Fibroblast of skin of right quadriceps (primary cell): ENCODE measurements around the gene MMP25.
"Not testable (repeated sequence)": the region's sequence is repeated elsewhere in the genome, so short reads cannot be mapped to it uniquely, and the experiment has no call there.

Experiments used
- DNase-seq: peaks from one replicate; pipeline ENCODE4 v3.0.0-alpha.2; 2013

Gene MMP25

GRCh38 chr16:3074860-3075522 is 28.6 kb downstream of the MMP25 start:
- no peak for DNase-seq

DNA sequence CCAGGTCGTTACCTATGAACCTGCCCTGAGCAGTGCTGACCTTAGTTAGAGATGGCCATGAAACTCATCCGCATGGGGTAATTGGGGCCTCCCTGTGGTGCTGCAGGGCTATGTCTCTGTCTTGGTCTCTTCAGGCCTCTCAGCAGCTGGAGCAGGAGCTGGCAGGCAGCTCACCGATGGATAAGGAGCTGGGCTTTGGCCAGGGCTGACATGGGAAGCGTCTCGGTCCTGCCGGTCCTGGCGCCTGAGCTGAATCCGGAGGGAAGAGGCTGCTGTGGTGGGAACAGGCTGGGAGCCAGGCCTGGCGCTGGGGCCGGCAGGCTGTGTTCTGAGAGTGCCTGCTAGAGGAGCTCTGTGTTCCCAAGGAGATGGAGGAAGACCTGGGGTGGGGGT is 29.2 kb downstream of the MMP25 start:
- DNase-seq: no peak

DNA sequence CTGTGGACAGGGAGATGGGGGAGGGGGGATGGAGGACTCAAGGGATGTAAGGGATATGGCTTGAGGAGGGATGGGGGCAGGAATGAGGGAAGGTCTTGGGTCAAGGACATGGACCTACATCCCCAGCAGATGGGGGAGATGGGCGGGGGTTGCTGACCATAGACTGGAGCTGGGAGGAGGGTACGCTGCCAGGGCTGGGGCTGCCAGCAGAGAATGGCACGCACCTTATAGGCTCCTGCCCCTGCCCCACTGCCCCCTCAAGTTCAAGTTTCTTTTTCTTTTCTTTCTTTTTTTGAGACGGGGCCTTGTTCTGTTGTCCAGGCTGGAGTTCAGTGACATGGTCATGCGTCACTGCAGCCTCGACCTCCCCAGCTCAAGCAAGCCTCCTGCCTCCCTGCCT is 29.6 kb downstream of the MMP25 start:
- not testable (repeated sequence) for DNase-seq

DNA sequence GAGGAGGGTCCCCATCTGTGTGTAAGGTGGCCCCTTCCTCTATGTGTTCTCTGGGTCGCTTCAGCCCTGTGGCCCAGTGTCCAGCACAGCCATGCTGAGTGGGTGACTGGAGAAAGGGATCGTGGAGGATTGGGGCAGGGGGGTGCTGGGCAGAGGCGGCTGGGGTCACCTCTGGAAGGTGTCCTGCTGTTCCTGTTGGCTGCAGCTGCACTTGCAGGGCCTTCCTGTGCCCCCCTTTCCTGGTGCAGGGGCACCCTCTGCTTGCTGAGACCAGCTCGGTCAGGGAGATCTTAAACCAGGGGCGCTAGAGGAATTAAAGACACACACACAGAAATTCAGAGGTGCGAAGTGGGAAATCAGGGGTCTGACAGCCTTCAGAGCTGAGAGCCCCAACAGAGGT is 30.2 kb downstream of the MMP25 start:
- no peak for DNase-seq

- no peak for DNase-seq
These were observed 33.7 kb downstream of the MMP25 start for GRCh38 chr16:3080024-3080423.

DNA sequence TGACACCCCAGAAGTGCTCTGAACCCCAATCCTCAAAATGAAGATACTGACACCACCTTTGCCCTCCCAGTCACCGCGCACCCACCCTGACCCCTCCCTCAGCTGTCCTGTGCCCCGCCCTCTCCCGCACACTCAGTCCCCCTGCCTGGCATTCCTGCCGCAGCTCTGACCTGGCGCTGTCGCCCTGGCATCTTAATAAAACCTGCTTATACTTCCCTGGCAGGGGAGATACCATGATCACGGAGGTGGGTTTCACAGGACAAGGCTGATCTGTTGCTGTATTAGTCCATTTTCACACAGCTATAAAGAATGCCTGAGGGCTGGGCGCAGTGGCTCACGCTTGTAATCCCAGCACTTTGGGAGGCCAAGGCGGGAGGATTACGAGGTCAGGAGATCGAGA is 35.6 kb downstream of the MMP25 start:
- DNase-seq: not testable (repeated sequence)

DNA sequence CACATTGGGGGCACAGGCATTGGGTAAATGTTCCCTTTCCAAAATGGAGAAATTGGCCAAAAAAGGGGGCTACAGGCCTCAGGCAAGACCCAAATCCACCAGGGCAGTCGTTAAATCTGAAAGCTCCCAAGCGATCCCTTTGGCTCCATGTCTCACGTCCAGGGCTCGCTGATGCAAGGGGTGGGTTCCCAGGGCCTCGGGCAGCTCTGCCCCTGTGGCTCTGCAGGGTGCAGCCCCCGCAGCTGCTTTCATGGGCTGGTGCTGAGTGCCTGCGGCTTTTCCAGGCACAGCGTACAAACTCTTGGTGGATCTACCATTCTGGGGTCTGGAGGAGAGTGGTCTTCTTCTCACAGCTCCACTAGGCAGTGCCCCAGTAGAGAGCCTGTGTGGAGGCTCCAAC is 37.0 kb downstream of the MMP25 start:
- DNase-seq: not testable (repeated sequence)

- DNase-seq: no peak
These were observed 38.1 kb downstream of the MMP25 start for GRCh38 chr16:3084491-3084890.

DNA sequence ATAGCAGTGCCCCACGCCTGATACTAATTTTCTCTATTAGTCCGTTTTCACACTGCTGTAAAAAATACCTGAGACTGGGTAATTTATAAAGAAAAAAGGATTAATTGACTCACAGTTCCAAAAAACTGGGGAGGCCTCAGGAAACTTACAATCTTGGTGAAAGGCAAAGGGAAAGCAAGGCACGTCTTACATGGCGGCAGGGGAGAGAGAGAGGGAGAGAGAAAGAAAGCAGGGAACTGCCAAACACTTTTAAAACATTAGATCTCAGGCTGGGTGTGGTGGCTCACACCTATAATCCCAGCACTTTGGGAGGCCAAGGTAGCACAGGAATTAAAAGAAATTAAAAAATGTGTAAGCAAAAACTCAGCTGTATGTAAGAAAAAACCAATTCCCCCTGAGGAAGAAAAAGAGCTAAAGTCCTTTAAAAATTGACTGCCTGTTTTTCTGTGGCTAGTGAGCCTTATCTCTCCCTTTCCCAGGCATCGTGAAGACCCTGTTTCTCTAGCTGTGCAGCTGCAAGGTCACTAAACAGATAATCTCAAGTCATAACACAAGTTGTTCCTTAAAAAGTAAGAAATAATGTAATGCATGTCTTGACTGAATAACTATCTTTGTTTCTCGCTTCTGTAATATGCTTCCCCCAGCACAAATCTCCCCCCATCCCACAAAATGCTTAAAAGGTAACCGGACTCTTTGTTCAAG is 38.8 kb downstream of the MMP25 start:
- no peak for DNase-seq

- DNase-seq: no peak
These were observed 39.7 kb downstream of the MMP25 start for GRCh38 chr16:3085868-3086595.

DNA sequence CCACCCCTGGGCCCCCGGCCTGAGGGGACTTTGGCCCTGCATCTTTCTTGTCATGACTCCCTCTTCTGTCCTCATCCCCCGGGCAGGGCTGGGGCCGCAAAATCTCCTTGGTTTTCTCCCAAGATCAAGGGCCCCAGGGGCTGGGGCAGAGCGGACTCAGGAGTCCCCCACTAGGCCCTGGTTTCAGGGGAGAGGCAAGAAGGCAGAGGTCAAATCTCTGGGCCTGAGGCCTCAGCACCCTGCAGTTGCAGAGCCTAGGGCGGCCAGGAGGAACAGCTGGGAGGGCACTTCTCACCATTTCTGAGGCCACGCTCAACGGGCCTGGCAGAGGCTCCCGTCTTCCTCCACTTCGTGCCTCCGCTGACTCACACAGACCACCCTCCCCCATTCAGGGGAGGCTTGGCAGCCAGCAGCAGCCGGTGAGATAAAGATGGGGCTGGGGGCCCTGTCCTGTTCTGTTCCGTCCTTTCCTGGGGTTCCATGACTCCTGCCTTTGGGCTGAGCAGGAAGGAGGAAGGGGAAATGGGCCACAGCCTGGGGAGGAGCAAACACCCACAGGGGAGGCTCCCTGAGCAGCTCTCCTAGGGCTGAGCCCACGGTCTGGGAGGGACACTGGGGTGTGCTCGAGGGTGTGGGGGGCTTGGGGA is 40.4 kb downstream of the MMP25 start:
- DNase-seq: no peak

DNA sequence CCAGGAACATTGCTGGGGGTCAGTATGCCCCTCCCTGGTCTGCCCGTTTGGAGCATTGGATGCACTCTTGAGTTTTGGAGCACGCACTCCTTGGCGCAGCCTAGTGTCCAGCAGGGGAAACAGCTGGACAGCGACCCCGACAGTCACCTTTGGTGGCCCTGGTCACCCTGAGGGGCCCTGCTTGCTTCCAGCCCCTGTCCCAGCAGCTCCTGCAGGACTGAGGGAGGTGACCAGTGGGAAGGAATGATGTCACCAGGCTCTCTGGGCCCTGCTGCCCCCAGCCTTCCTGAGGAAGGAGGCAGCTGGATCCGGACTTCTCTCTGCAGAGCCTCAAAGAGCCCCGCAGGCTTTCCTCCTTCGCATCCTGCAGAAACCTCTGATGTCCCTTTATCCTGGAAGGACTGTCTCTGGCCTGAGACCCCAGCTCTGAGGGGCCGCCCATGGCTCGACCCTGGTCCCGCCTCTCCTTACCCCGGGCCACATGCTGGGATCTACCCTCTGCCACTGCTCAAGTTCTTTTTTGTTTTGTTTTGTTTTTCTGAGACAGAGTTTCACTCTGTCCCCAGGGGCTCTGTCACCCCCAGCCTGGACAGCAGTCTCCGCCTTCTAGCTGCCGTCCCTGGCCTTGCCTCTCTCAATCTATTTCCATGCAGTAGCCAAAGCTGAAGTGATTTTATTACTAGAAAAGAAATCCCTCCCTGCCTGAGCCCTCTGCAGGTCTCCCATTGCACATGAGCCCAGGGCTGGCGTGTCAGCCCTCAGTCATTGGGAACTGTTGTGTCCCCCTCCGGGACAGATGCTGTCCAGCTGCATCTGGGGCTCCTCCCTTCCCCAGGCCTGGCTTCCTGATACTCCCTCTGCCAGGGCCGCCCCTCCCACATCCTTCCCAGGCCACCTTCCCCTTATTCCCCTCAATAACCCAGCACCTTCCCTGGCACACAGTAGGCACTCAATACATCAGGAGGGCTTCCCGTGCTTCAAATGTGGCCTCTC is 41.2 kb downstream of the MMP25 start:
- no peak for DNase-seq

DNA sequence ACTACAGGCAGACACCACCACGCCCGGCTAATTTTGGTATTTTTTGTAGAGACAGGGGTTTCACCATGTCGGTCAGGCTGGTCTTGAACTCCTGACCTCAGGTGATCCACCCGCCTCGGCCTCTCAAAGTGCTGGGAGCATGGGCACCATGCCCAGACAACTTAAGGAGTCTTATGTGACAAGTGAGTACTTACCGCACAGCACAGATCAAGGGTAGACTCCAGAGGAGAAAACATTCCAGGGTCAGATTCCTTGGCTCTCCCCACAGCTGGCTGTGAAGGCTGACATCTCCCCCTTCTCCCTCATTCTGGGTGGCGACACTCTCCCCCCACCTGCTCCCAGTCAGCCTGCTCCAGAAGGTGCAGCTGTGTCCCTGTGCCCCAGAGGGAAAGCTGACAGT is 42.1 kb downstream of the MMP25 start:
- DNase-seq: no peak

DNA sequence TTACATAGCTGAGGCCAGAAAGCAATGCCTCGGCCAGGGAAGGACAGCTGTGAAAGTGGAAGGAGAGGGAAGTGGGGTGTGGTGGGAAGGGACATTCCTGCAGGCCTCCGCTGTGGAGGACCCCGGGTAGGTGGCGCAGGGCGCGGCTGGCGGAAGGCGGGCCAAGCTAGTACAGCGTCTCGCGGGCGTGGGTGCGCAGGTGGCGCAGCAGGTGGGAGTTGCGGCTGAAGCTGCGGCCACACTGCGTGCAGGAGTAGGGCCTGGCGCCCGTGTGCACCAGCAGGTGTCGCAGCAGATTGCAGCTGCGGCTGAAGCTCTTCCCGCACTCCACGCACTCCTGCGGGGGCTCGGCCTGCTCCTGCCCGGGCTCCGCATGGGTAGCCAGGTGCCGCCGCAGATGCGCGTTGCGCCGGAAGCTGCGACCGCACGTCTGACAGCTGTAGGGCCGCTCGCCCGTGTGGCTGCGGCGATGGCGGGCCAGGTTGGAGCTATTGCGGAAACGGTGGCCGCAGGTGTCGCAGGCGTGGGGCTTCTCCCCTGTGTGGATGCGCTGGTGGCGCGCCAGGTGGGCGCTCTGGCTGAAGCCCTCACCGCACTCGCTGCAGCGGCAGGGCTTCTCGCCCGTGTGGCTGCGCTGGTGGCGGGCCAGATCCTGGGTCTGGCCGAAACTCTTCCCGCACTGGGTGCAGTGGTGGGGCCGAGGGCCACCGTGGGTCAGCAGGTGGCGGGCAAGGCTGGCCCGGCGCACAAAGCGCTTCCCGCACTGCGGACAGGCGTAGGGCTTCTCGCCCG is 42.8 kb downstream of the MMP25 start:
- DNase-seq: no peak

DNA sequence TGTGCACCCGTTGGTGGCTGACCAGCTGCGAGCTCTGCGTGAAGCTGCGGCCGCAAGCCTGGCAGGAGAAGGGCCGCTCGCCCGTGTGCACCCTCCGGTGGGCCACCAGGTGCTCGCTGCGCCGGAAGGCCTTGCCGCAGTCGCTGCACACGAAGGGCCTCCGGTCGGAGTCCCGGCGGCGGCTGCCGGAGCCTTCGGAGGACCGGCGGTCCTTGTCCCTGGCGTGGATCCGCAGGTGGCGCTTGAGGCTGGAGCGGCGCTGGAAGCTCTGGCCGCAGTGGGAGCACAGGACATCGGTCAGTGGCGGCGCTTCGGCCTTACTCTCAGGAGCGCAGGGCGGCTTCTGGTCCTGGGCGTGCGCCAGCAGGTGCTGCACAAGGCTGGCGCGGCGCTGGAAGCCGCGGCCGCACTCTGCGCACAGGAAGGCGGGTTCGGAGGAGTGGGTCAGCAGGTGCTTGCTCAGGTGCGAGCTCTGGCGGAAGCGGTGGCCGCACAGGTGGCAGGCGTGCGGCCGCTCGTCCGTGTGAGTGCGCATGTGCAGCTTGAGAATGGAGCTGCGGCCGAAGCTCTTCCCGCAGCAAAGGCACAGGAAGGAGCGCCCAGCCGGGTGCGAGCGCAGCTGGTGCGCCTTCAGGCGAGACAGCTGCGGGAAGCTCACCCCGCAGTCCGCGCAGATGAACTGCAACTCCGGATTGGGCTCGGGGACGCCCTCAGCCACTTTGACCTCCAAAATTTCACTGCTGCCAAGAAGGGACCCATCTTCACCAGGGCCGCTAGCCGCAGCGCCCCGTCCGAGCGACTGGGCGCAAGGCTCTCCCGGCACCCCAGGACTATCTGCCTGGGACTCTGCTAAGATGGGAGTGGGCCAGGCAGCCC is 43.6 kb downstream of the MMP25 start:
- no peak for DNase-seq

GRCh38 chr16:3091551-3091950 is 45.2 kb downstream of the MMP25 start:
- no peak for DNase-seq

DNA sequence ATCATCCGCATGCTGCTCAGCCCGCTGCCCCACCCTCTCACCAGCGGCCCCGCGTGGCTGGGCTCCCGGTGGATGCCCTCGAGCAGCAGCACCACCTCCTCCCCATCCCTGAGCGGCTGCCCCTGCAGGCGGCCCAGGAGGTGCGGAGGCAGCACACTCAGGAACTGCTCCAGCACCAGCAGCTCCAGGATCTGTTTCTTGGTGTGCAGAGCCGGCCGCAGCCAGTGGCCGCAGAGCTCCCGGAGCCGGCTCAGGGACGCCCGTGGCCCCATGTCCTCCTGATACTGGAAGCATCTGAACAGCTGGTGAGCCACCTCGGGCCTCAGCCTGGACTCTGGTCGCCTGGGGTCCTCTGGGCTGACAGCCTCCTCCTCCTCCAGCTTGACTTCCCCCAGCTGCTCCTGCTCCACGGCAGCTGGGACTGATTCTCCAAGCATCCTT is 46.2 kb downstream of the MMP25 start:
- DNase-seq: no peak

DNA sequence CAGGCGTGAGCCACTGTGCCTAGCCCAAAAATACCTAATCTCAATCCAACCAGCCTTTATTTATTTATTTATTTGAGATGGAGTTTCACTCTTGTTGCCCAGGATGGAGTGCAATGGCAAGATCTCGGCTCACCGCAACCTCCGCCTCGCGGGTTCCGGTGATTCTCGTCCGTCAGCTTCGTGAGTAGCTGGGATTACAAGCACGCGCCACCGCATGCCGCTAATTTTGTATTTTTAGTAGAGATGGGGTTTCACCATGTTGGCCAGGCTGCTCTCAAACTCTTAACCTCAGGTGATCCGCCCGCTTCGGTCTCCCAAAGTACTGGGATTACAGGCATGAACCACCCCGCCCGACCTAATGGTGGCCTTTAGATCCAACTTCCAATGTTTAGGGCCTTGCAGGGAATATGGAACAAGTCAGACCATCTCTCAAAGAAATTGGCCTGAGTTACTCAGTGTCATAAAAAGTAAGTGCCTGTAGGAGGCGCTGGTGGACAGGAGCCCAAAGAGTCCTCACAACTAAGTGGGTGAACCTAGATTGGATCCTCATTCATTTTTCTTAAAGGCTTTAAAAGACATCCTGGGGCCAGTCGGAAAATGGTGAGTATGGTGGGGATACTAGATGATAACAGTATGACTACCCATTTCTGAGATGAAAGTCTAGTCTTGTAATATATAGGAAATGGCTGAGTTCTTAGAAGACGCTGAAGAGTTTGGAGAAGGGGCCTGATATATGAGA is 48.1 kb downstream of the MMP25 start:
- no peak for DNase-seq

GRCh38 chr16:3095869-3096268 is 49.5 kb downstream of the MMP25 start:
- no peak for DNase-seq

DNA sequence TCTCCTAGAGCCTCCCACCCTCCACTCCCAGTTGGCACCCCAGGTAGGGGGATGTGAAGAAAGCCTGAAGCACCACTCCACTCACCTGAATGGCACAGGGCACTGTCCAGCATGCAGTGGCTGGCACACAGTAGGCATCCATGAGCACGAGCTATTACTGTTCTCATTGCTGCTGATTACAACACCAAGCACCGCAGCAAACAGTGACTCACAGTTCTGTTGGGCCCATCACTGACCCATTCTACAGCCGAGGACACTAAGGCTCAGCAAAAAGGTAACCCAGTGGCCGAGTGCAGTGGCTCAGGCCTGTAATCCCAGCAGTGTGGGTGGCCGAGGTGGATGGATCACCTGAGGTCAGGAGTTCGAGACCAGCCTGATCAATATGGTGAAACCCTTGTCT is 50.0 kb downstream of the MMP25 start:
- no peak for DNase-seq
